Activated T-helper 17 cell treated with anti-CD3 and anti-CD28 coated beads, Interleukin-2, amount 50 U/mL, for 72 hours (primary cell): Measurements from ENCODE around the gene EHD4. TPM values are rescaled to one million over a fixed set of nuclear protein-coding genes. Genes with fewer than 3 reads are reported as not detected.
A peak's percentile ranks its signal among the peaks of the same experiment; 100 is the strongest.

ENCODE experiments used
- ATAC-seq: fragments of 150-1000 bp; cut with Tn5 transposase; replicated peaks from 2 replicates; pipeline ENCODE4 v1.10.0; 2021; ENCODE audit warnings: mild to moderate bottlenecking, moderate library complexity
- H3K27ac Mint-ChIP-seq: one replicate; pipeline ENCODE4 v1.8.0; 2022; ENCODE audit warnings: mixed read lengths
- H3K27me3 Mint-ChIP-seq: one replicate; pipeline ENCODE4 v1.8.0; 2022; ENCODE audit warnings: mixed read lengths
- H3K36me3 Mint-ChIP-seq: one replicate; pipeline ENCODE4 v1.8.0; 2022; ENCODE audit warnings: low read depth, mild to moderate bottlenecking, mixed read lengths
- H3K4me1 Mint-ChIP-seq: one replicate; pipeline ENCODE4 v1.8.0; 2022; ENCODE audit warnings: mixed read lengths
- H3K4me3 Mint-ChIP-seq: one replicate; pipeline ENCODE4 v1.8.0; 2022; ENCODE audit warnings: mild to moderate bottlenecking, mixed read lengths
- H3K9me3 Mint-ChIP-seq: one replicate; pipeline ENCODE4 v1.8.0; 2022; ENCODE audit warnings: mixed read lengths
- total RNA-seq, 2 donors: library from RNA; stranded (reverse); gene quantifications; one replicate each; pipeline ENCODE4 v1.2.3, GENCODE V29; 2022

The EHD4 gene
- total RNA-seq, 2 donors from 2014 or later = 51.0 to 56.3 TPM

DNA sequence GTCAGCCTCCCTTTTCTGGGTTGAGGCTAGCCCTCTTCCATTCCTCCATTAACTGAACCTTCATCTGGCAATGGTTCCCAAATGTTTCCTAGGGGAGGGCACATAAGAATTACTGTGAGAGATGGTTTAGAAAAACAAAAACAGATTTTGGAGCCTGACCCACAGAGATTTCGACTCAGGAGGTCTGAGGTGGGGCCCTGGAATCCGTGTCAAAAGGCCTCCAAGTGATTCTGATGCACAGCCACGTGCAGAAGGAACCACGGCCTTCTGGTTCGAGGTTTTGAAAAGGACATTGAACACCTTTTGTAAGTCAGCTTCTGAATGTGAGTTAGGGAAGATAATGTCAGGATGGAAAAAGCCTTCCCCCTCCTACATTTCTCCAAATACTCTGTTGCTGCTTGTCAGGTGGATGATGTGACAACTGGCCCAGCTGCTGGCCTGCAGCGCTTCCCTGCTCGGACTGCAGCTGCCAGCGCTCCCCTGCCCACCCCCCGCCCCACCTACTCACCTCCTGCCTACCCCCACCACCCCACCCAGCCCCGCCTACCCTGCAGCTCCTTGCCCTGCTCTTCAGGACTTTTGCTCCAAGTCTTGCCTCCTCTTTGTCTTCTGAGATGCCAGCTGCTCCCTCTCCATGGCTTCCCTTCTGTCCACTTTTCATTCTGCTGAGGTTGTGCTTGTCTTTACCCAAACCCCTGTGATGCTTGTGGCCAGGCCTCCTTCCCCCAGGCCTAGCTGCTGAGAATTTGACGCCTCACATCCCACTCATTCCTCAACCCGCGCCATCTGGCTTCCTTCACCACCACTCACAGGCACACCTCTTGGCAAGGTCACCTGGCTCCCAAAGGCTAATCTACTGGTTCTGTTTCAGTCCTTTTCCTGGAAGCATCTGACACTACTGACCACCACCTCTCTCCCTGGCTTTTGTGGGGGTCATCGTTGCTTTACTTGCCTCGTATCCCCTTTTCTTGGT, 6.6 kb downstream of the EHD4 start:
- no peaks in the 10 kb centered on the region for H3K27me3 Mint-ChIP-seq
- no peaks in the 10 kb centered on the region for H3K9me3 Mint-ChIP-seq
- peaks cover 65% of the 10 kb centered on the region for H3K36me3 Mint-ChIP-seq
- peaks cover 54% of the 10 kb centered on the region for H3K4me1 Mint-ChIP-seq
- H3K27ac Mint-ChIP-seq = peak overlapping the region; percentile 79
- H3K4me3 Mint-ChIP-seq = peak overlapping the region; percentile 44
- no peak for ATAC-seq

- H3K27ac Mint-ChIP-seq = peak overlapping the region; percentile 18
- H3K4me1 Mint-ChIP-seq = peaks cover 27% of the 10 kb centered on the region
- no peaks in the 10 kb centered on the region for H3K9me3 Mint-ChIP-seq
- peaks cover 59% of the 10 kb centered on the region for H3K36me3 Mint-ChIP-seq
- H3K27me3 Mint-ChIP-seq = no peaks in the 10 kb centered on the region
- no peak overlapping the region for H3K4me3 Mint-ChIP-seq
- no peak for ATAC-seq
These were observed 10.7 kb downstream of the EHD4 start for GRCh38 chr15:41961595-41962202.

GRCh38 chr15:41961001-41961518, 11.3 kb downstream of the EHD4 start:
- H3K9me3 Mint-ChIP-seq = no peaks in the 10 kb centered on the region
- H3K27me3 Mint-ChIP-seq = no peaks in the 10 kb centered on the region
- no peak overlapping the region for H3K27ac Mint-ChIP-seq
- peaks cover 21% of the 10 kb centered on the region for H3K4me1 Mint-ChIP-seq
- no peak for ATAC-seq
- H3K36me3 Mint-ChIP-seq = peaks cover 59% of the 10 kb centered on the region
- no peak overlapping the region for H3K4me3 Mint-ChIP-seq

- Mint-ChIP-seq H3K4me1 (peaks cover 16% of the 10 kb centered on the region), H3K36me3 (peaks cover 74% of the 10 kb centered on the region), H3K9me3 (no peaks in the 10 kb centered on the region), H3K4me3 (peak overlapping the region; percentile 50), H3K27me3 (no peaks in the 10 kb centered on the region), H3K27ac (peak overlapping the region; percentile 69)
- no peak for ATAC-seq
These were observed 14.3 kb downstream of the EHD4 start for GRCh38 chr15:41958002-41958420.

DNA sequence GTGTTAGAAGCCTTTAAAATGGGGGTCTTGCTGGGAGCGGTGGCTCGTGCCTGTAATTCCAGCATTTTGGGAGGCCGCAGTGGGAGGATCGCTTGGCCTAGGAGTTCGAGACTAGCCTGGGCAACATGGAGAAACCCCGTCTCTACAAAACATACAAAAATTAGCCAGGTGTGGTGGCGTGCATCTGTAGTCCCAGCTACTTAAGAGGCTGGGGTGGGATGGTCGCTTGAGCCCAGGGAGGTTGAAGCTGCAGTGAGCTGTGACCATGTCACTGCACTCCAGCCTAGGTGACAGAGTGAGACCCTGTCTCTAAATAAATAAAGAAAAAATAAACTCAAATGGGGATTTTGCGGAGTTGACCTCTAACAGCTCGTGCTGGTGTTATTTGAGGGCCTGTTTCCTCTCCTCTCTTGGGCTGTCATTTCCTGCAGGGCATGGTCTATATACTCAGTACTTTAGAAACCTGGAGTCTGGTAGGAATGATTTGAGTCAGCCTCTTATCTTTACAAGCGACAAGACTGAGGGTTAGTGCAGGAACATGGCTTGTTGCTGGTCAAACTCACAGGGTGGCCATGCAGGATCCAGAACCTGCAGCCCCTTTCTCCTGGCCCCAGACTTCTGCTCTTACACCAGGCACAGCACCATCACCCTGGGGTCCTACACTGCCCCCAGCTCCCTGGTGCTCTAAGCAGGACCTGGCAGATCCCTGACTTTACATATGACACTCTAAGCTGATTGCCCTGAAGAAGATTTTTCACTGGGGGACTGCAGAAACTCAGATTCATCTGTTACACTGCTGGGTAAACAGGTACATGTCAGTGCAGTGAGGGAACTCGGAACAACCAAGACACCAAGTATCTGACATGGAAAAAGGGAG, 15.1 kb downstream of the EHD4 start:
- Mint-ChIP-seq H3K4me3 (peak overlapping the region; percentile 50), H3K27me3 (no peaks in the 10 kb centered on the region), H3K9me3 (no peaks in the 10 kb centered on the region), H3K4me1 (peaks cover 15% of the 10 kb centered on the region), H3K36me3 (peaks cover 81% of the 10 kb centered on the region), H3K27ac (peak overlapping the region; percentile 69)
- peak; percentile 99 for ATAC-seq

- no peak overlapping the region for H3K4me3 Mint-ChIP-seq
- no peaks in the 10 kb centered on the region for H3K27me3 Mint-ChIP-seq
- H3K27ac Mint-ChIP-seq = no peak overlapping the region
- no peak for ATAC-seq
- H3K9me3 Mint-ChIP-seq = no peaks in the 10 kb centered on the region
- H3K36me3 Mint-ChIP-seq = peaks cover 88% of the 10 kb centered on the region
- peaks cover 7% of the 10 kb centered on the region for H3K4me1 Mint-ChIP-seq
These were observed 16.4 kb downstream of the EHD4 start for GRCh38 chr15:41955807-41956525.

- Mint-ChIP-seq H3K36me3 (peaks cover 96% of the 10 kb centered on the region), H3K27ac (no peak overlapping the region), H3K4me1 (peaks cover 7% of the 10 kb centered on the region), H3K4me3 (no peak overlapping the region), H3K27me3 (no peaks in the 10 kb centered on the region), H3K9me3 (no peaks in the 10 kb centered on the region)
- no peak for ATAC-seq
These were observed 17.3 kb downstream of the EHD4 start for GRCh38 chr15:41955100-41955499.

DNA sequence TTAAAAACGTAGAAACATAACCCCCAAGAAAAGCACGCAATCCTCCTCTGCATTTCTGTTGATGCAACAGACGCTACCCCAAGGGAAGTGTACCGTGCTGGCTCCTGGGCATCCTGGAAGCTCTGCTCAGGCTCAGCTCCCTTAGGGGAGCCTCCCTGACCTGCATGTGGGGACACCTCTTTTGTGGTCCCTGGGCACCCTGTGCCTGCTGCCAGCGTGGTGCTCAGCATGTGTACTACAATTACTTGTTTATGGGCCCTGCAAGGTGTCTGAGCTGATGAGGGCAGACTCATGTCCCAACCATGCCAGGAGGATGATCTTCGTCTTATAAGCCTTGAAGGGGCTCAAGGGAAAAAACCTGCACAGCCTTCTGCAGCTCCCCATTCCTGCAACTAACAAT, 18.3 kb downstream of the EHD4 start:
- peaks cover 7% of the 10 kb centered on the region for H3K4me1 Mint-ChIP-seq
- H3K36me3 Mint-ChIP-seq = peaks cover 96% of the 10 kb centered on the region
- ATAC-seq = no peak
- no peaks in the 10 kb centered on the region for H3K9me3 Mint-ChIP-seq
- H3K27ac Mint-ChIP-seq = no peak overlapping the region
- H3K27me3 Mint-ChIP-seq = no peaks in the 10 kb centered on the region
- no peak overlapping the region for H3K4me3 Mint-ChIP-seq

DNA sequence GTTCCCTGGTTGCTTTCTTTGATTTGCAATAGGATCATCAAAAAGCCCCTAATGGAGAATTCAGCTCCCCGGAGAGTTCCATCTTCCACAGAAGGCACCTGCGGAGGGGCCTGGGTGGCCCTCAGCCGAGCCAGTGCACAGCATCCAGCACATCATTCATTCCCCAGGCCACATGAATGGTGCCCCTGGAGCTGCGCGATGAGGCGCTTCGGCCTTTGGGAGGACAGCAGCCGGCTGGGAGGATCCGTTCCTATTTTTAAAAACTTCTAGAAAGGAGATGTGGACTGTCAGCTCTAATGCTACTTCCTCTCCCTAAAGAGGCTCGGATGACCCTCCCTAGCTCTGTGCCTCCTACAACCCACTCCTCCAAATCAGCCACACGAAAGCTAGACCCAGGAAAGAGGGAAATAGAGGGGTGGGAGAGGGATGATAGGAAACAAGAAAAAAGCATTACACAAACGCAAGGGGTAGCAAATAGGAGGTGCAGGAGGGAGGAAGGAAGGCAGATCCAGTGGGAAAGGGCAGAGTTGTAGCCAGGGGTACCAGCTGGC, 20.3 kb downstream of the EHD4 start:
- no peaks in the 10 kb centered on the region for H3K27me3 Mint-ChIP-seq
- ATAC-seq = no peak
- H3K27ac Mint-ChIP-seq = peak overlapping the region; percentile 25
- no peak overlapping the region for H3K4me3 Mint-ChIP-seq
- H3K36me3 Mint-ChIP-seq = peaks cover 83% of the 10 kb centered on the region
- no peaks in the 10 kb centered on the region for H3K4me1 Mint-ChIP-seq
- H3K9me3 Mint-ChIP-seq = no peaks in the 10 kb centered on the region

- H3K4me1 Mint-ChIP-seq = no peaks in the 10 kb centered on the region
- no peak overlapping the region for H3K4me3 Mint-ChIP-seq
- peak overlapping the region; percentile 25 for H3K27ac Mint-ChIP-seq
- no peaks in the 10 kb centered on the region for H3K27me3 Mint-ChIP-seq
- ATAC-seq = no peak
- no peaks in the 10 kb centered on the region for H3K9me3 Mint-ChIP-seq
- H3K36me3 Mint-ChIP-seq = peaks cover 80% of the 10 kb centered on the region
These were observed 20.8 kb downstream of the EHD4 start for GRCh38 chr15:41951571-41951970.

GRCh38 chr15:41950489-41950888, 21.9 kb downstream of the EHD4 start:
- Mint-ChIP-seq H3K36me3 (peaks cover 79% of the 10 kb centered on the region), H3K4me3 (no peak overlapping the region), H3K9me3 (no peaks in the 10 kb centered on the region), H3K27ac (no peak overlapping the region), H3K4me1 (no peaks in the 10 kb centered on the region), H3K27me3 (no peaks in the 10 kb centered on the region)
- ATAC-seq = no peak

DNA sequence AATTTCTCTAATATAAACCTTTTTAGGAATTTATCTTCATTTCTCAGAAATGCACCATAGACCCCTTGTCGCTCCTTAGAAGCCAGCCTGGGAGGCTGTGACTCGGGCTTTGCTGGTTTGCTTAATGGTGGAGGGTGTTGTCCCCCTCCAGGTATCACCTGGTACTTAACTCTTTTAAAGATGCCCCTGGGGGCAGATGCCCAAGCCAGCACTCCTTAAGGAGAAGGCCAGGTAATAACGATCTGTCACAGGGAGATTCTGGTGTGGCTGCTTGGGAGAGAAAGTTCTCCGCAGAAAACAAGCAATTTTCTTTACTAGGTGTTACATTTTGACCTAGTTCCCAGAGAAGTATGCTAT, 22.3 kb downstream of the EHD4 start:
- no peak overlapping the region for H3K27ac Mint-ChIP-seq
- H3K4me1 Mint-ChIP-seq = peaks cover 4% of the 10 kb centered on the region
- H3K4me3 Mint-ChIP-seq = no peak overlapping the region
- peaks cover 79% of the 10 kb centered on the region for H3K36me3 Mint-ChIP-seq
- no peak for ATAC-seq
- no peaks in the 10 kb centered on the region for H3K27me3 Mint-ChIP-seq
- H3K9me3 Mint-ChIP-seq = no peaks in the 10 kb centered on the region

DNA sequence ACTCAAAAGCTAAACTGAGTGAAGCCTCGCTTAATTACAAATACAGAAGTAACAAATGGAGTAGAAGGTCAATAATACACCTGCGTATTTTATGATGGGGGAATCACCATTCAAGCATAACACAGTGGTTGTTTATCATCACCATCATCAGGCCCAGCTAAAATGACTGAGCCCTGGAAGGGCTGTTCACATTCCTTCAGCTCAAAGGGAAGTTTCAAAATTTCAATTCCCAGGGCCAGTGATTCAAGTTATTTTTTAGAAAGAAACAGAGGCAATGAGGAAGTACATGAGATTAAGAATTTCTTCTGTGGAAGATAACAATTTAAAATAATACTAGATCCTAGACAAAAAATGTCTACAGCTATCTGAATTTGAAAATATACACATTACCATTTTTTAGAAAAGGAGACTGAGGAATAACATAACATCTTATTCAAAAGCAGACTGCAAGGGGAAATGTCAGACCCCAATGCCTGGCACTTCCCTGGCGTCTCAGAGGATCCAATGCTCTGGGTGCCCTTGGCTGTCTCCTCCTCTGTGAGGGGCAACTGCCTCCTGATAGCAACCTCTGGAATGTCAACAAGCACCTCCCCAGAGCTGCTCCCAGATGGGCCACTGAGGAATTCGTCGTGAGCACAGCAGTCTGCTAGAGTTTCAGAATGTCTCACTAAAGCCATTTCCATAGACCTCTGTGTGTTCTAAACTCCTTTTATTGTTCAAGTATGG, 22.8 kb downstream of the EHD4 start:
- H3K27me3 Mint-ChIP-seq = no peaks in the 10 kb centered on the region
- ATAC-seq = no peak
- peaks cover 6% of the 10 kb centered on the region for H3K4me1 Mint-ChIP-seq
- no peaks in the 10 kb centered on the region for H3K9me3 Mint-ChIP-seq
- H3K36me3 Mint-ChIP-seq = peaks cover 76% of the 10 kb centered on the region
- H3K4me3 Mint-ChIP-seq = no peak overlapping the region
- no peak overlapping the region for H3K27ac Mint-ChIP-seq
